Testis (tissue), 3 donors: ENCODE results near the gene JMJD6. TPM values are rescaled to one million over a fixed set of nuclear protein-coding genes. Genes with fewer than 3 reads are reported as not detected.
A peak's percentile ranks its signal among the peaks of the same experiment; 100 is the strongest.

Experiments
- DNase-seq: peaks from one replicate; pipeline ENCODE4 v3.0.0-alpha.2; 2019
- H3K27ac ChIP-seq, 2 donors: fragments of 200-600 bp; sonication (generic); one replicate each; pipeline ENCODE4 v1.5.1; 2019
- H3K27me3 ChIP-seq: fragments of 200-600 bp; sonication (generic); one replicate; pipeline ENCODE4 v1.5.1; 2019
- H3K36me3 ChIP-seq: fragments of 200-600 bp; sonication (generic); one replicate; pipeline ENCODE4 v1.5.1; 2017; ENCODE audit warnings: low read depth; ENCODE audit errors: missing control alignments
- H3K4me1 ChIP-seq: fragments of 200-600 bp; sonication (generic); one replicate; pipeline ENCODE4 v1.5.1; 2019
- H3K4me3 ChIP-seq, 2 donors: fragments of 200-600 bp; sonication (generic); one replicate each; pipeline ENCODE4 v1.5.1; 2017 to 2019
- H3K9me3 ChIP-seq: fragments of 200-600 bp; sonication (generic); one replicate; pipeline ENCODE4 v1.5.1; 2017
- CTCF ChIP-seq, 3 experiments: fragments of 450-650 bp in 2 of 3; fragments of 200-600 bp in 1 of 3; sonication (generic) in 1 of 3; IDR thresholded peaks; one replicate each; pipeline ENCODE4 v1.5.1; 2016 to 2019; ENCODE audit warnings: antibody characterized with exemption in 3 of 3, mild to moderate bottlenecking in 2 of 3, moderate library complexity in 1 of 3
- POLR2A ChIP-seq: fragments of 450-650 bp; IDR thresholded peaks from one replicate; pipeline ENCODE4 v1.6.1; 2017; ENCODE audit warnings: antibody characterized with exemption, mild to moderate bottlenecking, moderate library complexity
- WGBS, 2 donors: methylation state at CpG; one replicate each; pipeline ENCODE4 v1.1.5; 2018; 5-methylcytosine and 5-hydroxymethylcytosine counted together
- intact Hi-C: fragments of 100-400 bp; cut with DNase I; formaldehyde crosslinking; loops from one replicate; pipeline ENCODE4 v1.15.1; 2023; ENCODE audit warnings: low total_unique reads
- microRNA counts, 2 donors: library from miRNA; unstranded; fragments of <30 nt; microRNA quantifications; one replicate each; lab custom pipeline; 2016
- microRNA-seq, 2 donors: library from miRNA; unstranded; fragments of <30 nt; microRNA quantifications; one replicate each; pipeline ENCODE4, GENCODE V29; 2016; ENCODE audit warnings: borderline number of aligned reads in 2 of 2, borderline replicate concordance in 1 of 2
- polyA plus RNA-seq: library from polyadenylated mRNA; stranded (reverse); fragments of 350-450 nt; fragmentation: Illumina TruSeq; extraction: RNeasy Lipid Tissue Mini Kit (QIAGEN cat#74804); gene quantifications from one replicate; pipeline ENCODE4 v1.2.3, GENCODE V29; 2014; ENCODE audit warnings: low read depth, low replicate concordance; ENCODE audit not compliant: insufficient read depth
- small RNA-seq, 2 donors: library from RNA; depleted of rRNA; stranded (forward); fragments of <200 nt; gene quantifications; one replicate each; pipeline ENCODE3, GENCODE V24; 2016
- total RNA-seq, 2 donors: library from RNA; depleted of rRNA; stranded (reverse); fragments of >200 nt; gene quantifications; one replicate each; pipeline ENCODE4 v1.2.3, GENCODE V29; 2016

JMJD6 gene
- total and polyA plus RNA-seq, 3 donors from 2014 or later, result 31.7 to 44.6 (median 40.5) TPM

- intact Hi-C loops, result no loop called here
- H3K4me3 ChIP-seq, result peak overlapping the region; percentile 46 to 71
- H3K27ac ChIP-seq, result peak overlapping the region; percentile 69 to 82
- peaks cover 11% of the 10 kb centered on the region for H3K4me1 ChIP-seq
- H3K27me3 ChIP-seq, result no peaks in the 10 kb centered on the region
- H3K9me3 ChIP-seq, result no peaks in the 10 kb centered on the region
- TF ChIP-seq POLR2A (no peak), CTCF (IDR thresholded peaks at IDR 0.05) (no peak)
- 12 to 14% methylated on average over 26 to 32 of the region's 32 CpGs for WGBS, 2 donors
- no peaks in the 10 kb centered on the region for H3K36me3 ChIP-seq
- peak; percentile 100 for DNase-seq
Measured at GRCh38 chr17:76671123-76671911, 55.1 kb downstream of the JMJD6 start.

- Histone ChIP-seq H3K4me3 (peak overlapping the region; percentile 44 to 71), H3K9me3 (no peaks in the 10 kb centered on the region), H3K27ac (peak overlapping the region in 1 of 2 donors; percentile 69), H3K27me3 (no peaks in the 10 kb centered on the region), H3K4me1 (peaks cover 11% of the 10 kb centered on the region), H3K36me3 (no peaks in the 10 kb centered on the region)
- no peak for TF ChIP-seq POLR2A
- TF ChIP-seq CTCF (IDR thresholded peaks at IDR 0.05), result no peak
- WGBS, 2 donors, result 37 to 40% methylated on average over 9 of the region's 9 CpGs
- DNase-seq, result no peak
- intact Hi-C loops, result no loop called here
Measured at GRCh38 chr17:76670718-76671122, 55.7 kb downstream of the JMJD6 start.

GRCh38 chr17:76670020-76670717, 56.2 kb downstream of the JMJD6 start:
- no peak for DNase-seq
- TF ChIP-seq POLR2A (no peak), CTCF (IDR thresholded peaks at IDR 0.05) (no peak)

More at GRCh38 chr17:76670020-76670717, 56.2 kb downstream of the JMJD6 start:
- no peak overlapping the region for H3K4me3 ChIP-seq
- intact Hi-C loops, result no loop called here
- no peaks in the 10 kb centered on the region for H3K27me3 ChIP-seq
- H3K27ac ChIP-seq, result no peak overlapping the region
- H3K4me1 ChIP-seq, result peaks cover 11% of the 10 kb centered on the region
- 85 to 89% methylated on average over 9 of the region's 9 CpGs for WGBS, 2 donors
- no peaks in the 10 kb centered on the region for H3K9me3 ChIP-seq
- H3K36me3 ChIP-seq, result no peaks in the 10 kb centered on the region

MicroRNA genes within 50 kb of the gene (microRNA counts, 767-probe panel; counts per million panel counts)
- microRNA hsa-miR-636 (lab: Ali Mortazavi, UCI), result 0 to 152 counts per million in 2 donors

Small RNA genes lying within 50 kb of the gene (microRNA-seq; reads per million reads assigned to microRNA genes)
- 0 to 1.4 reads per million in 2 donors for gene MIR636

Small RNA genes lying within 50 kb of the gene (small RNA-seq; reads per million reads assigned to genes)
- 0 reads per million in 2 donors for gene AC005837.3
- 0 reads per million in 2 donors for gene RF02271
- 0 reads per million in 2 donors for gene RNU6-97P
- gene RNY4P36, result 0 reads per million in 2 donors

Other genes starting within 250 kb of the JMJD6 start
- gene RHBDF2, start 225.2 kb downstream of the JMJD6 start, total RNA-seq, result 10 to 100 TPM; 26.3 to 30.2 TPM
- gene RHBDF2, start 225.2 kb downstream of the JMJD6 start, polyA plus RNA-seq, result 9.7 TPM
- gene CYGB, start 188.9 kb downstream of the JMJD6 start, total RNA-seq, result 1 to 10 TPM; 3.4 to 7.2 TPM
- 9.9 TPM for gene CYGB, start 188.9 kb downstream of the JMJD6 start, polyA plus RNA-seq
- 1 to 10 TPM; 3.2 to 3.8 TPM for gene PRCD, start 186.6 kb downstream of the JMJD6 start, total RNA-seq
- gene PRCD, start 186.6 kb downstream of the JMJD6 start, polyA plus RNA-seq, result 4.6 TPM
- gene ST6GALNAC2, start 140.7 kb downstream of the JMJD6 start, total RNA-seq, result 10 to 100 TPM; 29.7 to 87.5 TPM
- gene ST6GALNAC2, start 140.7 kb downstream of the JMJD6 start, polyA plus RNA-seq, result 107 TPM
- 10 to 100 TPM; 20.1 to 20.6 TPM for gene ST6GALNAC1, start 82.8 kb downstream of the JMJD6 start, total RNA-seq
- gene ST6GALNAC1, start 82.8 kb downstream of the JMJD6 start, polyA plus RNA-seq, result 11.9 TPM
- gene MXRA7, start 15.6 kb downstream of the JMJD6 start, total RNA-seq, result 100 to 1,000 TPM; 217 to 272 TPM
- 253 TPM for gene MXRA7, start 15.6 kb downstream of the JMJD6 start, polyA plus RNA-seq
- 10 to 100 TPM; 37.5 to 45.3 TPM for gene METTL23, start 233 bp upstream of the JMJD6 start, total RNA-seq
- gene METTL23, start 233 bp upstream of the JMJD6 start, polyA plus RNA-seq, result 122 TPM
- 100 to 1,000 TPM; 365 to 461 TPM for gene SRSF2, start 10.7 kb upstream of the JMJD6 start, total RNA-seq
- 196 TPM for gene SRSF2, start 10.7 kb upstream of the JMJD6 start, polyA plus RNA-seq
- 100 to 1,000 TPM in 1 of 2 donors, 10 to 100 TPM in 1; 51.7 to 102 TPM for gene MFSD11, start 11.5 kb upstream of the JMJD6 start, total RNA-seq
- gene MFSD11, start 11.5 kb upstream of the JMJD6 start, polyA plus RNA-seq, result 38.5 TPM
- gene MGAT5B, start 141.8 kb upstream of the JMJD6 start, total RNA-seq, result 10 to 100 TPM in 1 of 2 donors, 1 to 10 TPM in 1; 9.0 to 10.9 TPM
- gene MGAT5B, start 141.8 kb upstream of the JMJD6 start, polyA plus RNA-seq, result 4.6 TPM